ENCODE data around the gene CCDC122. TPM values are rescaled to one million over a fixed set of nuclear protein-coding genes. Genes with fewer than 3 reads are reported as not detected.

Gene CCDC122
- total and polyA plus RNA-seq, 2 donors from 2014 or later, result 4.3 to 11.7 TPM

GRCh38 chr13:43794416-43794815 lies 85.1 kb downstream of the CCDC122 start:
- FAIRE-seq (no peak), DNase-seq (no peak)
- no peak for TF ChIP-seq CTCF (IDR thresholded peaks at IDR 0.05; ENCODE audit: borderline replicate concordance, extremely low read depth, insufficient read depth)
- H3K4me1 ChIP-seq (ENCODE audit: control insufficient read depth in 2 of 3, insufficient read depth in 2 of 3, low read depth in 1 of 3, low read length in 3 of 3), result no peaks in the 10 kb centered on the region
- H3K27ac ChIP-seq (ENCODE audit: low read depth in 2 of 2, low read length in 2 of 2), result no peak overlapping the region
- H3K9me3 ChIP-seq (ENCODE audit: control insufficient read depth in 2 of 3, insufficient read depth in 1 of 3, low read length in 3 of 3), result no peaks in the 10 kb centered on the region
- H3K4me3 ChIP-seq (ENCODE audit: low read length in 3 of 3), result no peak overlapping the region
- no peak overlapping the region for H3K9ac ChIP-seq (ENCODE audit: low read length in 3 of 3)
- H3K27me3 ChIP-seq (ENCODE audit: control insufficient read depth, insufficient read depth, low read length), result no peaks in the 10 kb centered on the region
- intact Hi-C loops (cut with DNase I), result no loop called here
- no peaks in the 10 kb centered on the region for H3K36me3 ChIP-seq (ENCODE audit: control insufficient read depth in 2 of 3, insufficient read depth in 3 of 3, low read length in 3 of 3)

GRCh38 chr13:43792076-43792881 lies 87.3 kb downstream of the CCDC122 start:
- Histone ChIP-seq H3K9me3 (ENCODE audit: control insufficient read depth in 2 of 3, insufficient read depth in 1 of 3, low read length in 3 of 3) (no peaks in the 10 kb centered on the region), H3K27ac (ENCODE audit: low read depth in 2 of 2, low read length in 2 of 2) (no peak overlapping the region), H3K9ac (ENCODE audit: low read length in 3 of 3) (no peak overlapping the region), H3K27me3 (ENCODE audit: control insufficient read depth, insufficient read depth, low read length) (no peaks in the 10 kb centered on the region), H3K4me1 (ENCODE audit: control insufficient read depth in 2 of 3, insufficient read depth in 2 of 3, low read depth in 1 of 3, low read length in 3 of 3) (peaks cover 0 to 3% (median 0%) of the 10 kb centered on the region in 3 donors), H3K4me3 (ENCODE audit: low read length in 3 of 3) (no peak overlapping the region), H3K36me3 (ENCODE audit: control insufficient read depth in 2 of 3, insufficient read depth in 3 of 3, low read length in 3 of 3) (no peaks in the 10 kb centered on the region)
- intact Hi-C loops (cut with DNase I), result no loop called here
- DNase-seq (peak in 2 of 5 donors; percentile 8 to 30), FAIRE-seq (no peak)
- no peak for TF ChIP-seq CTCF (IDR thresholded peaks at IDR 0.05; ENCODE audit: borderline replicate concordance, extremely low read depth, insufficient read depth)

GRCh38 chr13:43787997-43788396 lies 91.5 kb downstream of the CCDC122 start:
- intact Hi-C loops (cut with DNase I), result no loop called here
- FAIRE-seq (no peak), DNase-seq (peak in 4 of 5 donors; percentile 55 to 82 (median 58))
- Histone ChIP-seq H3K27me3 (ENCODE audit: control insufficient read depth, insufficient read depth, low read length) (no peaks in the 10 kb centered on the region), H3K4me1 (ENCODE audit: control insufficient read depth in 2 of 3, insufficient read depth in 2 of 3, low read depth in 1 of 3, low read length in 3 of 3) (peaks cover 0 to 6% (median 0%) of the 10 kb centered on the region in 3 donors), H3K36me3 (ENCODE audit: control insufficient read depth in 2 of 3, insufficient read depth in 3 of 3, low read length in 3 of 3) (no peaks in the 10 kb centered on the region), H3K27ac (ENCODE audit: low read depth in 2 of 2, low read length in 2 of 2) (no peak overlapping the region), H3K9me3 (ENCODE audit: control insufficient read depth in 2 of 3, insufficient read depth in 1 of 3, low read length in 3 of 3) (no peaks in the 10 kb centered on the region), H3K4me3 (ENCODE audit: low read length in 3 of 3) (peak overlapping the region in 1 of 3 donors; percentile 71), H3K9ac (ENCODE audit: low read length in 3 of 3) (no peak overlapping the region)
- TF ChIP-seq CTCF (IDR thresholded peaks at IDR 0.05; ENCODE audit: borderline replicate concordance, extremely low read depth, insufficient read depth), result no peak

All from kidney (tissue), 14 donors.